H1 (cell line): ENCODE measurements around the gene CNBD2. TPM values are rescaled to one million over a fixed set of nuclear protein-coding genes. Genes with fewer than 3 reads are reported as not detected.
A peak's percentile ranks its signal among the peaks of the same experiment; 100 is the strongest.

Source experiments
- CTCF ChIA-PET: fragments of 300-600 bp; sonication (Branson Sonifier 250); formaldehyde crosslinking; loops from one replicate; lab custom pipeline; 2021; ENCODE audit not compliant: partially characterized antibody; lab: Charles Lee
- POLR2A ChIA-PET: fragments of 300-600 bp; sonication (Branson Sonifier 250); formaldehyde crosslinking; loops from one replicate; lab custom pipeline; 2021; ENCODE audit warnings: inconsistent platforms; ENCODE audit not compliant: partially characterized antibody; lab: Charles Lee
- DNase-seq, 2 experiments: peaks; one replicate each; pipeline versions ENCODE4 v3.0.0 to v3.0.0-alpha.2; 2010 to 2022; ENCODE audit warnings: low spot score in 2 of 2, low read depth in 1 of 2, mixed read lengths in 1 of 2
- FAIRE-seq: peaks from 2 replicates; lab custom pipeline; 2011; peaks lifted over from hg19 to GRCh38; lab: Jason Lieb, UNC
- H2AFZ ChIP-seq: 2 replicates; pipeline ENCODE4 v1.8.1; 2012; ENCODE audit warnings: low read length, inconsistent platforms
- H2AK5ac ChIP-seq: 2 replicates; pipeline ENCODE4 v1.6.1; 2013; ENCODE audit warnings: low read depth, low read length
- H2BK120ac ChIP-seq: replicated peaks from 2 replicates; pipeline ENCODE3; 2013; ENCODE audit warnings: low read depth, low read length, inconsistent platforms
- H2BK12ac ChIP-seq: 2 replicates; pipeline ENCODE4 v1.6.1; 2013; ENCODE audit warnings: low read depth, low read length
- H2BK15ac ChIP-seq: 2 replicates; pipeline ENCODE4 v1.6.1; 2013; ENCODE audit warnings: low read length
- H2BK20ac ChIP-seq: 2 replicates; pipeline ENCODE4 v1.6.1; 2013; ENCODE audit warnings: low read length
- H2BK5ac ChIP-seq: 2 replicates; pipeline ENCODE4 v1.6.1; 2013; ENCODE audit warnings: low read depth, low read length
- H3K14ac ChIP-seq: 2 replicates; pipeline ENCODE4 v1.6.1; 2013; ENCODE audit warnings: inconsistent platforms; ENCODE audit not compliant: insufficient read length
- H3K18ac ChIP-seq: 2 replicates; pipeline ENCODE4 v1.6.1; 2013; ENCODE audit warnings: low read length; ENCODE audit errors: extremely low read depth
- H3K23ac ChIP-seq: 2 replicates; pipeline ENCODE4 v1.6.1; 2013; ENCODE audit warnings: inconsistent platforms; ENCODE audit not compliant: insufficient read length
- H3K23me2 ChIP-seq: 2 replicates; pipeline ENCODE4 v1.6.1; 2013; ENCODE audit warnings: low read depth, low read length
- H3K27ac ChIP-seq: 2 replicates; pipeline ENCODE4 v1.6.1; 2011; ENCODE audit warnings: low read depth, low read length, inconsistent platforms
- H3K27me3 ChIP-seq, 4 experiments: replicated peaks in 1 of 4; 1 replicate in 1 of 4; 2 replicates in 3 of 4; pipeline versions ENCODE4 v1.6.1 to v1.8.1; 2011 to 2013; ENCODE audit warnings: low read length in 3 of 4, mild to moderate bottlenecking in 3 of 4, inconsistent platforms in 2 of 4, mixed read lengths in 2 of 4, moderate library complexity in 1 of 4; ENCODE audit not compliant: control insufficient read depth in 3 of 4, insufficient read depth in 3 of 4; ENCODE audit errors: extremely low read depth in 1 of 4
- H3K36me3 ChIP-seq, 4 experiments: 2 replicates each; pipeline versions ENCODE4 v1.6.1 to v1.8.1; 2011 to 2013; ENCODE audit warnings: mild to moderate bottlenecking in 4 of 4, low read length in 3 of 4, moderate library complexity in 2 of 4, control low read depth in 1 of 4, inconsistent platforms in 1 of 4; ENCODE audit not compliant: insufficient read depth in 4 of 4, control insufficient read depth in 2 of 4
- H3K4ac ChIP-seq: replicated peaks from 2 replicates; pipeline ENCODE3; 2013; ENCODE audit warnings: low read length, low read depth, mixed read lengths, inconsistent platforms; ENCODE audit not compliant: insufficient read length
- H3K4me1 ChIP-seq, 4 experiments: replicated peaks in 1 of 4; 1 replicate in 1 of 4; 2 replicates in 3 of 4; pipeline versions ENCODE4 v1.6.1 to v1.8.1; 2011 to 2013; ENCODE audit warnings: low read length in 3 of 4, inconsistent platforms in 2 of 4, mixed read lengths in 1 of 4; ENCODE audit not compliant: insufficient read depth in 4 of 4, control insufficient read depth in 3 of 4
- H3K4me2 ChIP-seq, 2 experiments: 2 replicates each; pipeline versions ENCODE4 v1.6.1 to v1.8.1; 2011 to 2013; ENCODE audit warnings: low read depth in 2 of 2, low read length in 2 of 2, control low read depth in 1 of 2, inconsistent platforms in 1 of 2, mild to moderate bottlenecking in 1 of 2; ENCODE audit not compliant: insufficient read depth in 1 of 2
- H3K4me3 ChIP-seq, 4 experiments: fragments of 200-600, 300-600 bp in 1 of 4; sonication (generic), shearing (Covaris generic), sonication (Bioruptor Twin) in 1 of 4; 2 replicates each; pipeline versions ENCODE4 v1.5.1 to v1.8.1; 2011 to 2016; ENCODE audit warnings: low read length in 4 of 4, low read depth in 3 of 4, control low read depth in 2 of 4, inconsistent platforms in 2 of 4, mild to moderate bottlenecking in 2 of 4, mixed read lengths in 1 of 4, moderate library complexity in 1 of 4; ENCODE audit not compliant: insufficient read depth in 2 of 4; ENCODE audit errors: extremely low read depth in 1 of 4
- H3K56ac ChIP-seq: replicated peaks from 2 replicates; pipeline ENCODE3; 2013; ENCODE audit warnings: low read depth, mild to moderate bottlenecking, mixed read lengths, low read length, inconsistent platforms; ENCODE audit not compliant: insufficient read length
- H3K79me1 ChIP-seq: 2 replicates; pipeline ENCODE4 v1.6.1; 2013; ENCODE audit warnings: low read depth, low read length, control low read depth
- H3K79me2 ChIP-seq, 2 experiments: 2 replicates each; pipeline versions ENCODE4 v1.6.1 to v1.8.1; 2012 to 2013; ENCODE audit warnings: low read length in 2 of 2, mild to moderate bottlenecking in 2 of 2, inconsistent platforms in 1 of 2; ENCODE audit not compliant: insufficient read depth in 2 of 2, control insufficient read depth in 1 of 2
- H3K9ac ChIP-seq, 4 experiments: replicated peaks in 1 of 4; 1 replicate in 1 of 4; 2 replicates in 3 of 4; pipeline versions ENCODE4 v1.6.1 to v1.8.1; 2011 to 2013; ENCODE audit warnings: low read depth in 3 of 4, low read length in 3 of 4, control low read depth in 2 of 4, mild to moderate bottlenecking in 2 of 4, moderate library complexity in 2 of 4, inconsistent platforms in 1 of 4; ENCODE audit errors: extremely low read depth in 1 of 4
- H3K9me3 ChIP-seq, 2 experiments: 2 replicates each; pipeline versions ENCODE4 v1.6.1 to v1.8.1; 2012 to 2013; ENCODE audit warnings: mild to moderate bottlenecking in 2 of 2, moderate library complexity in 2 of 2, control low read depth in 1 of 2, inconsistent platforms in 1 of 2, low read depth in 1 of 2, low read length in 1 of 2, mixed read lengths in 1 of 2; ENCODE audit not compliant: insufficient read depth in 2 of 2
- H4K20me1 ChIP-seq, 2 experiments: replicated peaks in 1 of 2; 2 replicates each; pipeline versions ENCODE3 to v1.8.1; 2011 to 2013; ENCODE audit warnings: inconsistent platforms in 2 of 2, low read length in 2 of 2, mild to moderate bottlenecking in 1 of 2; ENCODE audit not compliant: insufficient read depth in 2 of 2, control insufficient read depth in 1 of 2
- H4K5ac ChIP-seq: 2 replicates; pipeline ENCODE4 v1.6.1; 2013; ENCODE audit warnings: low read length, low read depth, mixed read lengths, inconsistent platforms; ENCODE audit not compliant: insufficient read length
- H4K8ac ChIP-seq: 2 replicates; pipeline ENCODE4 v1.8.0; 2013; ENCODE audit warnings: mild to moderate bottlenecking, moderate library complexity, low read length, inconsistent platforms; ENCODE audit not compliant: insufficient read depth; ENCODE audit errors: extremely low read depth
- H4K91ac ChIP-seq: replicated peaks from 2 replicates; pipeline ENCODE3; 2013; ENCODE audit warnings: low read length, mixed read lengths, inconsistent platforms; ENCODE audit not compliant: insufficient read length
- BCL11A ChIP-seq, 2 experiments: IDR thresholded peaks; one replicate each; pipeline ENCODE4 v1.6.1; 2011; ENCODE audit warnings: low read depth in 2 of 2, low read length in 2 of 2, mild to moderate bottlenecking in 2 of 2
- CHD2 ChIP-seq: IDR thresholded peaks from 2 replicates; pipeline ENCODE4 v1.6.1; 2012; ENCODE audit warnings: low read length, improper control_type of control experiment
- HDAC2 ChIP-seq, 2 experiments: fragments of 300-600 bp in 1 of 2; sonication (generic) in 1 of 2; IDR thresholded peaks; 2 replicates each; pipeline ENCODE4 v1.6.1; 2011 to 2012; ENCODE audit warnings: low read depth in 2 of 2, low read length in 2 of 2, mild to moderate bottlenecking in 2 of 2, moderate library complexity in 2 of 2, borderline replicate concordance in 1 of 2, inconsistent platforms in 1 of 2
- JUND ChIP-seq: IDR thresholded peaks from 2 replicates; pipeline ENCODE4 v1.6.1; 2011; ENCODE audit warnings: mild to moderate bottlenecking, improper control_type of control experiment, low read length
- KDM4A ChIP-seq: IDR thresholded peaks from one replicate; pipeline ENCODE4 v1.7.1; 2012; ENCODE audit warnings: low read depth, mild to moderate bottlenecking, moderate library complexity, low read length, inconsistent platforms; ENCODE audit not compliant: severe bottlenecking
- RBBP5 ChIP-seq: IDR thresholded peaks from 2 replicates; pipeline ENCODE4 v1.7.1; 2012; ENCODE audit warnings: low read depth, mild to moderate bottlenecking, inconsistent platforms, low read length, moderate library complexity, borderline replicate concordance
- SP2 ChIP-seq: IDR thresholded peaks from 2 replicates; pipeline ENCODE4 v1.6.1; 2012; ENCODE audit warnings: mild to moderate bottlenecking, low read length, inconsistent platforms
- TBP ChIP-seq: IDR thresholded peaks from 2 replicates; pipeline ENCODE4 v1.6.1; 2011; ENCODE audit warnings: low read depth, low read length, improper control_type of control experiment
- TEAD4 ChIP-seq: IDR thresholded peaks from 2 replicates; pipeline ENCODE4 v1.6.1; 2012; ENCODE audit warnings: low read depth, low read length, inconsistent platforms, mixed read lengths
- WGBS, 2 experiments: shearing (Covaris generic) in 1 of 2; methylation state at CpG; one replicate each; pipeline versions ENCODE4 v1.1.6 to v1.1.7; 2013 to 2015; ENCODE audit warnings: low lambda C conversion rate in 2 of 2, mixed read lengths in 2 of 2, inconsistent platforms in 1 of 2, low coverage in 1 of 2, missing lambda C conversion rate in 1 of 2; ENCODE audit not compliant: insufficient replicate concordance in 2 of 2, insufficient coverage in 1 of 2, insufficient read length in 1 of 2; ENCODE audit errors: extremely low coverage in 1 of 2, missing lambda C conversion rate in 1 of 2; 5-methylcytosine and 5-hydroxymethylcytosine counted together
- polyA plus RNA-seq, 7 experiments: library from polyadenylated mRNA; depleted of rRNA in 3 of 7; stranded (reverse) in 5 of 7; unstranded in 2 of 7; fragments of >200 nt in 5 of 7; fragments of 200-250 nt in 2 of 7; gene quantifications; 1 replicate in 5 of 7; 2 replicates in 1 of 7; 4 replicates in 1 of 7; pipeline versions ENCODE4 v1.2.1 to v1.2.3, GENCODE V29; 2011 to 2013; ENCODE audit warnings: missing spikeins in 2 of 7, mixed read lengths in 2 of 7
- total RNA-seq: library from RNA; stranded (reverse); fragmentation: NEBNext Ultra II Directional; extraction: Animal tissue kit (Norgen Biotek cat#: 25700); gene quantifications from 2 replicates; pipeline ENCODE4 v1.2.1, GENCODE V29; 2021
- TF ChIP-seq, protein P1 (sequence below): IDR thresholded peaks from 2 replicates; pipeline ENCODE4 v1.6.1; 2012; ENCODE audit warnings: inconsistent platforms

Gene CNBD2
- total and polyA plus RNA-seq, 2 of the 8 experiments (the other 6 are each of a cell fraction or from before 2014, with no cell fraction given): 2.6 to 4.5 TPM

DNA sequence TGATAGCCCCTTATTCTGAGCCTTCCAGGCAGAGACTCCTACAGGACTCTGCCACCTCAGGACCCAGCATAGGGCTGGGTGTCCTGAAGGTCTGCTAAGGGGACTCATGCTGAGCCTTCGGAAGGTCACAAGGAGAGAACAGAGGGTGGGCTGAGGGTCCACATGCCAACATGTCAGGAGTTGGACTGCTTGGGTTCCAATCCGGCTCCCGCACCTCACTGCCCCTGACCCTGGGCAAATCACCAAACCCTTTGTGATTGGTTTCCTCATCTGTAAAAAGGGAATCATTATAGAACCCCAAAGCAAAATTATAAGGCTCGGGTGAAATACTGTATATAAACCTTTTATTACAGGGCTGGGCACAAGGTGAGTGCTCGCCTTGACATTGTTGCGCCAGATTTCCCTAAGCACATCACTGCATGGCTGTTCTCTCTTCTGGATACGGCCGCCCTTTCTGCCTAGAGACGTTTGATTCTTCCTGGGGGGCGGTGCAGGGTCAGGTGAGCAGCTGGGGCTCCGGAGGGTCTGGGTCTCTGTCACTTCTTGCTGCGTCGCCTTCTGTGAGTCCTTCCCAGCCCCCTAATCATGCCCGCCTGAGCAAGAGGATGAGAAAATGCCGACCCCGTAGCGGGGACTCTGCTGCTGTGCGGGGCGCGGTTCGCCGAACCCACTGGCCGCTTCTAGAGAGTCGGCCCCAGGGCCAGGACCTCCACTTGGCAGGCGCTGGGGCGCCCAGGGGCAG lies 95.7 kb downstream of the CNBD2 start:
- H3K27ac ChIP-seq: no peak overlapping the region
- H3K79me1 ChIP-seq: no peaks in the 10 kb centered on the region
- no peak overlapping the region for H2BK5ac ChIP-seq
- peak overlapping the region; percentile 71 to 95 for H3K4me2 ChIP-seq
- no peak overlapping the region for H3K14ac ChIP-seq
- H3K18ac ChIP-seq: no peak overlapping the region
- H3K56ac ChIP-seq: no peak overlapping the region
- H2AK5ac ChIP-seq: no peak overlapping the region
- DNase-seq (no peak), FAIRE-seq (no peak)
- H4K8ac ChIP-seq: peak overlapping the region; percentile 39; the same call in 1 of the 2 replicates
- H2BK120ac ChIP-seq: no peak overlapping the region
- peak overlapping the region; percentile 92 for H2AFZ ChIP-seq
- H2BK20ac ChIP-seq: no peak overlapping the region
- WGBS, 2 experiments: 21% methylated on average over 25 of the region's 26 CpGs; no CpG with 5 or more reads in 1 of the 2 experiments
- TF ChIP-seq TBP: no peak
- no peak for TF ChIP-seq JUND
- peak; percentile 63 for TF ChIP-seq KDM4A
- TF ChIP-seq RBBP5: 0 out of 2 replicates have a peak, but pooled peaks have one; percentile 47
- no peak for TF ChIP-seq CHD2
- TF ChIP-seq, protein P1, sequence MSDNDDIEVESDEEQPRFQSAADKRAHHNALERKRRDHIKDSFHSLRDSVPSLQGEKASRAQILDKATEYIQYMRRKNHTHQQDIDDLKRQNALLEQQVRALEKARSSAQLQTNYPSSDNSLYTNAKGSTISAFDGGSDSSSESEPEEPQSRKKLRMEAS: 0 out of 2 replicates have a peak, but pooled peaks have one; percentile 7
- no peak for TF ChIP-seq SP2
- TF ChIP-seq BCL11A (IDR thresholded peaks at IDR 0.05; ENCODE audit: low read depth in 2 of 2, low read length in 2 of 2): no peak
- TF ChIP-seq HDAC2 (IDR thresholded peaks at IDR 0.05; ENCODE audit: borderline replicate concordance in 1 of 2, low read depth in 2 of 2, low read length in 2 of 2): no peak
- no peak for TF ChIP-seq TEAD4
- ChIA-PET CTCF (interaction anchor here (1.0 to 2.7 kb wide), 4 partner anchors 33 to 74 kb away, joined by 3 to 12 read pairs (median 6); no protein-coding TSS in a partner anchor), POLR2A (interaction anchor here (0.9 to 1.9 kb wide), 6 partner anchors 8 to 52 kb away, joined by 3 to 16 read pairs (median 4); no protein-coding TSS in a partner anchor)
- H4K20me1 ChIP-seq: peaks cover 0 to 1% of the 10 kb centered on the region in 2 experiments
- peaks cover 0 to 17% (median 4%) of the 10 kb centered on the region in 4 experiments; a peak in 5 of 7 replicates for H3K4me1 ChIP-seq
- peaks cover 2 to 24% (median 16%) of the 10 kb centered on the region in 4 experiments; a peak in 6 of 7 replicates for H3K27me3 ChIP-seq
- no peak overlapping the region for H3K4ac ChIP-seq
- peaks cover 9% of the 10 kb centered on the region; the same call in 1 of the 2 replicates for H3K23me2 ChIP-seq
- H2BK15ac ChIP-seq: no peak overlapping the region
- H3K9ac ChIP-seq: no peak overlapping the region
- peaks cover 0 to 2% of the 10 kb centered on the region in 2 experiments; a peak in 1 of 4 replicates for H3K9me3 ChIP-seq
- no peak overlapping the region for H4K91ac ChIP-seq
- H3K23ac ChIP-seq: no peak overlapping the region
- no peaks in the 10 kb centered on the region for H3K79me2 ChIP-seq
- no peaks in the 10 kb centered on the region for H3K36me3 ChIP-seq
- H3K4me3 ChIP-seq: peak overlapping the region; percentile 54 to 78 (median 68)
- H4K5ac ChIP-seq: no peak overlapping the region
- no peak overlapping the region for H2BK12ac ChIP-seq
